GM18867 (cell line): ENCODE data around the gene CEACAM1.
"Not testable (repeated sequence)": the region's sequence is repeated elsewhere in the genome, so short reads cannot be mapped to it uniquely, and the experiment has no call there.

ENCODE experiments used
- ATAC-seq: cut with Tn5 transposase; IDR thresholded peaks from one replicate; pipeline ENCODE4 v1.9.1; 2021; ENCODE audit warnings: mild to moderate bottlenecking, moderate library complexity; ENCODE audit not compliant: unreplicated experiment

Gene CEACAM1

GRCh38 chr19:42512743-42513304 lies 15.5 kb downstream of the CEACAM1 start:
- peak; percentile 86 for ATAC-seq

GRCh38 chr19:42512130-42512636 lies 16.1 kb downstream of the CEACAM1 start:
- ATAC-seq = no peak

- no peak for ATAC-seq
Measured at GRCh38 chr19:42511340-42511739, 16.9 kb downstream of the CEACAM1 start.

GRCh38 chr19:42508892-42509444 lies 19.3 kb downstream of the CEACAM1 start:
- no peak for ATAC-seq

GRCh38 chr19:42505066-42505465 lies 23.2 kb downstream of the CEACAM1 start:
- ATAC-seq = no peak

DNA sequence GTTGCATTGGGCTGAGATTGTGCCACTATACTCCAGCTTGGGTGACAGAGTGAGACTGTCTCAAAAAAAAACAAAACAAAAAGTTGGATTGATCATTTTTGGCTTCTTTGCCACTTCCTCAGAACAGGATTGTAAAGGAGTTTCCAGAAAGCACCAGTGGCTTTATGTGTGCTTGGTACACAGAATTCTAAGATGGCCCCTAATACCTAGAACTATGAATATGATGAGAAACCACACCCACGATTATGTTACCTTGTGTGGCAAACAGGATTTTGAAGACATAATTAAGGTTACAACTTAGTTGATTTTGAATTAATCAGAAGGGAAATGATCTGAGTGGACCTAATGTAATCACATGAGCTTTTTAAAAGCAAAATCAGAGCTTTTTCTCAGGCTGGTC lies 26.5 kb downstream of the CEACAM1 start:
- ATAC-seq = no peak

GRCh38 chr19:42501243-42501642 lies 27.0 kb downstream of the CEACAM1 start:
- ATAC-seq = not testable (repeated sequence)

GRCh38 chr19:42498169-42498757 lies 30.0 kb downstream of the CEACAM1 start:
- ATAC-seq = peak; percentile 20

DNA sequence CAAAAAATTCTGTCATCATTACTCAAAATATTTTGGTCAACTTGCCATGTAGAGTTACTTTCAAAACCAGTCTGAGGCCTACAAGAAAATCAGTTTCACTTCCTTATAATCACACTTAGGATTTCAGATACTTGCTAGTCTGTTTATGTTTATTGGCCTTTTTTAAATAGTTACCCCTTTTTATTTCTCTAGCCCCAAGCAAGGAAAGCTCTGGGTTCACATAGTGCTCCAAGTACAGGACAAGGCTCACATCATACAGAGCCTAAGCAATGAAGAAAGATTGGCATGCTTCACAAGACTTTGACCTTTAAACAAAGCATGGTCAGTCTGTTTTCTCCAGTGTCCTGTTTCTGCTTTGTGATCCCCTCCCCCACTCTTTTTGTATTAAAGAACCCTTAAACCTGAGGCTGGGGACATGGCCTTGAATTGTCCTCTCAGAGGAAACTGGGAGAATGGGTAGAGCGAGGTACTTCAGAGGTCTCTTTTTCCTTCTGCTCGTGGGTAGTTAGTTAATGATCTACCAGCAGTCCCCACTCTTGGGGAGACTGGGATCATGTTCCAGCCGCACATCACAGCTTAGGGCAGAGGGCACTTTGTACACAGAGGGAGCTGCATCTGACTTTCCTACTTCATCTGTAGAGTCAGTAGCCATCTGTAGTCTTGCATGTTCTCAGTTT lies 30.7 kb downstream of the CEACAM1 start:
- ATAC-seq = peak; percentile 57

DNA sequence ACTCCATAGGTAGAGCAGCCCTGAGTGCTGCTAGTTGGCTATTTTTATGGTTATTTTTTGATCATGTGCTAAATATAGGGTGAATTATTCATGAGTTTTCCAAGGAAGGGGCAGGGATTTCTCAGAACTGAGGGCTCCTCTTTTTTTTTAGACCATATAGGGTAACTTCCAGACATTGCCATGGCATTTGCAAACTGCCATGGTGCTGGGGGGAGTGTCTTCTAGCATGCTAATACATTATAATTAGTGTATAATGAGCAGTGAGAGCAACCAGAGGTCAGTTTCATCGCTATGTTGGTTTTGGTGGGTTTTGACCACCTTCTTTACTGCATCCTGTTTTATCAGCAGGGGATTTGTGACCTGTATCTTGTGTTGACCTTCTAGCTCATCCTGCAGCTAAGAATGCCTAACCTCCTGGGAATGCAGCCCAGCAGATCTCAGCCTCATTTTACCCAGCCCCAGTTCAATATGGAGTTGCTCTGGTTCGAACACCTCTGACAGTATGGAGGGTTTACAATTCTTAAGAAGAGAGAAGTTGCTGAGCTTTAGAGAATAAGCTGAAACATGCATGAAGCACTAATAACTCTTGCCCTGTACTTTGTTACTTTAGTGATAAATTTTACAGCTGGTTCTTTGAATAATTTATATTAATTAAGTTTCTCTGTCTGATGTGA lies 31.7 kb downstream of the CEACAM1 start:
- ATAC-seq = no peak

DNA sequence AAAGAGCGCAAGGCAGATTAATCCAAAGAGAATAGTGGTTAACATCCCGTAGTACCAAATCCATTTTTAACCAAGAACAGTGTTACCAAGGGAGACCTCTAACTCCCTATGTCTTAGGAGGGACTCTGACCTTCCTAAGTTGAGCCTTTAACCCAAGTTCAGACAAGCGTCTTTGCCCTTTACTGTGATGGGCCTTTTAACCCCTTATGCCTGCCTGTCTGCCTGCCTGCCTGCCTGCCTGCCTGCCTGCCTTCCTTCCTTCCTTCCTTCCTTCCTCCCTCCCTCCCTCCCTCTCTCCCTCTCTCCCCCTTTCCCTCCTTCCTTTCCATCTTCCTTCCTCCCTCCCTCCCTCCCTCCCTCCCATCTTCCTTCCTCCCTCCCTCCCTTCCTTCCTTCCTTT lies 32.6 kb downstream of the CEACAM1 start:
- ATAC-seq = no peak

- no peak for ATAC-seq
Measured at GRCh38 chr19:42494321-42494720, 34.0 kb downstream of the CEACAM1 start.

DNA sequence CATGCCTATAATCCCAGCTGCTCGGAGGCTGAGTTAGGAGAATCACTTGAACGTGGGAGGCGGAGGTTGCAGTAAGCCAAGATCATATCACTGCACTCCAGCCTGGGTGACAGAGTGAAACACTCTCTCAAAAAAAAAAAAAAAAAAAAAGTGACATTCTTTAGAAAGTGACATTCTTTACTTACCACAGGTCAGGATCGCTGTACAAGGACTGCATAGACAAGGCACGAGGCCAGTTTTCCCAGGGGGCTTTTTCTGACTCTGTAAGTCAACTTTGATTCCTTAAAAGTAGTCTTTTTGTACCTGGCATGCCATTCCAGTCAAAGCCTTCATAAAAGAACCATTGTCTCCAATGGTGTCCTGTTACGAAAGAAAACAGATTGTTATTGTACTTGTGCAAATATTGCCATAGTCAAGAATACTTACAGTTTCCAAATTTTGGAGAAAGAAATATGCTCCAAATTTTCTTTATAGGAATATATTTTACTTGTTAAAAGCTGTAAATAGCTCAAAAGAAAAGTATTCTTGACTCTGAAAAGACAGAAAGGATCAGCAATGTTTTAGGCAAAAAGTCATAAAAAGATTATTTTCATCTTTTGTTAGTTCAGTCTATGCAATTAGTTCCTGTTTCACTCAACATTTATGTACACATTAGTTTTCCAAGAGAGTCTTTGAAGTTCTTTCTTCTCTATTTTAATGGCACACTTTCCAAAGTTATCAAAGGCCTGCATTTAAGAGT lies 39.3 kb downstream of the CEACAM1 start:
- ATAC-seq = no peak

GRCh38 chr19:42487798-42488178 lies 40.5 kb downstream of the CEACAM1 start:
- no peak for ATAC-seq

GRCh38 chr19:42487032-42487797 lies 41.1 kb downstream of the CEACAM1 start:
- no peak for ATAC-seq

- not testable (repeated sequence) for ATAC-seq
Measured at GRCh38 chr19:42485036-42485435, 43.2 kb downstream of the CEACAM1 start.

GRCh38 chr19:42480335-42481095 lies 47.8 kb downstream of the CEACAM1 start:
- ATAC-seq = no peak

DNA sequence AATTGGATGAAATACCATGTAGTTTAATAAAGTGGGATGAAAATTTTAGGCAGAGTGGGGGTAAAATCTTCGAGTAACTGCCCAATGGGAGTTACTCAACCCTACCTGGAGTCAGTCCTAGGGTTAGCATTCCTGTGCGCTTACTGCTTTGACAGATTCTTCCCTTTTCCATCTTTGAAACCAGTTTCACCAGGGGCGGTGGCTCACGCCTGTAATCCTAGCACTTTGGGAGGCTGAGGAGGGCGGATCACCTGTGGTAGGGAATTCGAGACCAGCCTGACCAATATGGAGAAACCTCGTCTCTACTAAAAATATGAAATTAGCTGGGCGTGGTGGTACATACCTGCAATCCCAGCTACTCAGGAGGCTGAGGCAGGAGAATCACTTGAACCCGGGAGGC lies 48.5 kb downstream of the CEACAM1 start:
- ATAC-seq = no peak

DNA sequence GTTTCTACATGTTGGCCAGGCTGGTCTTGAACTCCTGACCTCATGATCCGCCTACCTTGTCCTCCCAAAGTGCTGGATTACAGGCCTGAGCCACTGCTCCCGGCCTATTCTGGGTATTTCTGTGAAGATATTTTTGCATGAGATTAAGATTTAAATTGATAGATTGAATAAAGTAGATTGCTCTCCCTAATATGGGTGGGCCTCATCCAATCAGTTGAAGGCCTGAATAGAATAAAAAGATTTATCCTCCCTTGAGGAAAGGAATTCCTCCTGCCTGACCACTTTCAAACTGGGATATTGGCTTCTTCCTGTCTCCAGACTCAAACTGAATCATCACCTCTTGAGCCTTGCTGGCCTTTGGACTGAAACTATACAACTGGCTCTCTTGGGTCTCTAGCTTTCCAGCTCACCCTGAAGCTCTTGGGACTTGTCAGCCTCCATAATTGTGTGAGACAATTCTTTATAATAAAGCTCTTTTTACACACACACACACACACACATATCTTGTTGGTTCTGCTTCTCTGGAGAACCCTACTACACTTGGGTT lies 49.4 kb downstream of the CEACAM1 start:
- ATAC-seq = no peak
